NCI-H748 treated with DMSO at 0.1 percent for 48 hours (cell line): ENCODE results near the gene RFC4.
A peak's percentile ranks its signal among the peaks of the same experiment; 100 is the strongest.
"Not testable (repeated sequence)": the region's sequence is repeated elsewhere in the genome, so short reads cannot be mapped to it uniquely, and the experiment has no call there.

Experiments
- DNase-seq: peaks from one replicate; lab custom pipeline; 2025; lab: John Stamatoyannopoulos, UW

RFC4 gene

DNA sequence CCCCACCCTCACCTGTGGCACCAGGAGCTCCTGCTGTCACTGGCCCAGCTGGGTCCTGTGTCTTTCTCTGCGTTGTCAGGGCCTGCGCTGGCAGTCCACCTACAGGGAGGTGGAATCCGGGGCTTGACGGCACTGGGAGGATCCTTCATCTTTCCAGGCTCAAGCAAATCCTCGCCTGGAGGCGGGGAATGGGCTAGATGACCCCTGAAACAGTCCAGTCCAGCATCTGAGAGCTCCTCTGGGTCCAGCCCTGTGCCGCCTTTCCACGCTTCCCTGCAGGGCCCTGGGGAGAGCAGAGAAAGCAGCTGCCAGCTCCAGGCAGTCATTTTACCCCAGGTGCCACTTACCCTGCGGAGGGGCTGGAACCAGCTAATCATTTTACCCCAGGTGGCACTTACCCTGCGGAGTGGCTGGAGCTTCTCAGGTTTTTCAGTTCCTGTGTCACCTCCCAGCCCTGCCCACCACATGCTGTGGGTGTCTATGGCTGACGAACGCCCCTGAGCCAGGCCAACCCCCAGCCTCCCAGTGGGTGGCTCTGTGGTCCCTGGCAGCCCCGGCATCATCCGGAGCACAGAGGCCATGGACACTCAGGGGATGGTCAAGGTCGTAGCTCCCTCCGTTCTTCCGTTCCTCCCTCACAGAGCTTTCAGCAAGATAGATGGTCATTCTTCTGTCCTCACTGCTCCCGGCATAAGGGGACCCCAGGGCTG, 18.3 kb upstream of the RFC4 start:
- DNase-seq: no peak

- DNase-seq: no peak
Observed at GRCh38 chr3:186823386-186823785, 17.1 kb upstream of the RFC4 start.

DNA sequence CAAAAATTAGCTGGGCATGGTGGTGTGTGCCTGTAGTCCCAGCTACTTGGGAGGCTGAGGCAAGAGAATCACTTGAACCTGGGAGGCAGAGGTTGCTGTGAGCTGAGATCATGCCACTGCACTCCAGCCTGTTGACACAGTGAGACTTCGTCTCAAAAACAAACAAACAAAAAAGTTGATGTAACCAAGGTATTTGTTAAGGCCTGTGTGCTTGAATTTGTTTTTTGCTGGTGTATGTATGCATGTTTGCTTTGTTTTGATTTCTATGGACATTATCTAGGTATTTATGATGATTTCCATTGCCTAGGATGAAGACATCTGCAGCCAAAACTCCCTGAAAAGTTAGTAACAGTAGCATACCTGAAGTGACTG, 16.1 kb upstream of the RFC4 start:
- DNase-seq: not testable (repeated sequence)

GRCh38 chr3:186821429-186822387, 15.4 kb upstream of the RFC4 start:
- DNase-seq: peak; percentile 3

GRCh38 chr3:186818956-186819355, 12.7 kb upstream of the RFC4 start:
- no peak for DNase-seq

- DNase-seq: no peak
Observed at GRCh38 chr3:186818516-186818915, 12.2 kb upstream of the RFC4 start.

DNA sequence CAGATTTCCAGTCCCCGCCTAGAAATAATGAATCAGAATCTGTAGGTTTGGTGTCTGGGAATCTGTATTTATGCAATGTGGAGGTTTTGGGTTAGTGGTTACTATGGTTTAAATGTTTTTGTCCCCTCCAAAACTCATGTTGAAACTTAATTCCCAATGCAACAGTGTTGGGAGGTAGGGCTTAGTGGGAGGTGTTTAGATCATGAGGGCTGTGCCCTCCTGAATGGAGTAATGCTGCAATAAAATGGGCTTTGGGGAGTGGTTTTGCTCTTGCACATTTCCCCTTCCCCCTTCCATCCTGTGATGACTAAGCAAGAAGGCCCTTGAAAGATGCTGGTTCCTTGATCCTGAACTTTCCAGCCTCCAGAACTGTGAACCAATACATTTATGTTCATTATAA, 9.2 kb upstream of the RFC4 start:
- DNase-seq: no peak

- DNase-seq: no peak
Observed at GRCh38 chr3:186814100-186814499, 7.8 kb upstream of the RFC4 start.

GRCh38 chr3:186811313-186811712, 5.0 kb upstream of the RFC4 start:
- DNase-seq: not testable (repeated sequence)

DNA sequence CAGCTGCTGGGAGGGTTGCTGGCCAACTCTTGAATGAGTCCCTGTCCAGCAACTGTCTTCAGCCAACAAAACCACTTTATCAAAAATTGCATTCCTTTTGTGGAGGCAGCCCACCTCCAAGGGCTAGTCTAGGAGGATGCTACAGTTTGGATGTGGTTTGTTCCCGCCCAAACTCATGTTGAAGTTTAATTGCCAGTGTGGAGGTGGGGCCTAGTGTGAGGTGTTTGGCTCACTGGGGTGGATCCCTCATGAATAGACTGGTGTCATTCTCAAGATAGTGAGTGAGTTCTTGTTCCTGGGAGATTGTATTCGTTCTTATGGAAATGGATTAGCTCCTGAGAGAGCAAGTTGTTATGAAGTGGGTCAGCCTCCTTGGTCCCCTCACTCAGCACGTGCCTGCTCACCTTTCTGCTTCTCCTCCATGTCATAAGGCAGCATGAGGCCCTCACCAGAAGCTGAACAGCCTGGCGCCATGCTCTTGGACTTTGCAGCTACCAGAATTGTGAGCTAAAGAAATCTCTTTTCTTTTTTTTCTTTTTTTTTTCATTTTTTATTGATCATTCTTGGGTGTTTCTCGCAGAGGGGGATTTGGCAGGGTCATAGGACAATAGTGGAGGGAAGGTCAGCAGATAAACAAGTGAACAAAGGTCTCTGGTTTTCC, 4.2 kb upstream of the RFC4 start:
- DNase-seq: no peak

- no peak for DNase-seq
Observed at GRCh38 chr3:186807231-186807630, 949 bp upstream of the RFC4 start.

DNA sequence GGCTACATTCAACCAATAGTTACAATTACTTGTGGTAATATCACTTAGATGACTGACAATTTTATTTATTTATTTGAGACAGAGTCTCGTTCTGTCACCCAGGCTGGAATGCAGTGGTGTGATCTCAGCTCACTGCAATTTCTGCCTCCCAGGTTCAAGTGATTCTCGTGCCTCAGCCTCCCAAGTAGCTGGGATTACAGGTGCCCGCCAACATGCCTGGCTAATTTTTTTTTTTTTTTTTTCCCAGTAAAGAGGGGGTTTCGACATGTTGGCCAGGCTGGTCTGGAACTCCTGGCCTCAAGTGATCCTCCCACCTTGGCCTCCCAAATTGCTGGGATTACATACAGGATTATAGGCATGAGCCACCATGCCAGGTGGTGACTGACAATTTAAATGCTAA, 2.8 kb downstream of the RFC4 start:
- DNase-seq: not testable (repeated sequence)

GRCh38 chr3:186802701-186803100, 3.6 kb downstream of the RFC4 start:
- DNase-seq: no peak

DNA sequence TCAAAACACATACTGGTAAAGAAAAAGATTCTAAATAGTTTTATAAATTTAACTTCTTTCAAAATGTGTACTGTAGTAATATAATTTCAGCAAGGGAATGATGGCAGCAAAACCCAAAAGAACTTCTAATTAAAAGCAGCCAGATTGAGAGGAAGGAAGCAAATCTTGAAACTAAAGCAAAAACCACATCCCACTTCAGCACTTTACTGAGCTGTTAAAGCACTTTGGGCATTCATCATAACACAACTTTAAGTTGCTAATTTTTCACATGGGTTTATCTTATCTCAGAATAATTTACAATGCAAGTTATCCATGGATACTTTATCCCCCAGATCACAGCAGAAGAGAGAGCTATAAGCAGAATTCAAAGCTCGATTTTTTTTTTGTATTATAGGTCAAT, 6.0 kb downstream of the RFC4 start:
- no peak for DNase-seq

GRCh38 chr3:186798239-186798874, 7.9 kb downstream of the RFC4 start:
- DNase-seq: no peak

GRCh38 chr3:186790261-186790981, 15.9 kb downstream of the RFC4 start:
- no peak for DNase-seq

DNA sequence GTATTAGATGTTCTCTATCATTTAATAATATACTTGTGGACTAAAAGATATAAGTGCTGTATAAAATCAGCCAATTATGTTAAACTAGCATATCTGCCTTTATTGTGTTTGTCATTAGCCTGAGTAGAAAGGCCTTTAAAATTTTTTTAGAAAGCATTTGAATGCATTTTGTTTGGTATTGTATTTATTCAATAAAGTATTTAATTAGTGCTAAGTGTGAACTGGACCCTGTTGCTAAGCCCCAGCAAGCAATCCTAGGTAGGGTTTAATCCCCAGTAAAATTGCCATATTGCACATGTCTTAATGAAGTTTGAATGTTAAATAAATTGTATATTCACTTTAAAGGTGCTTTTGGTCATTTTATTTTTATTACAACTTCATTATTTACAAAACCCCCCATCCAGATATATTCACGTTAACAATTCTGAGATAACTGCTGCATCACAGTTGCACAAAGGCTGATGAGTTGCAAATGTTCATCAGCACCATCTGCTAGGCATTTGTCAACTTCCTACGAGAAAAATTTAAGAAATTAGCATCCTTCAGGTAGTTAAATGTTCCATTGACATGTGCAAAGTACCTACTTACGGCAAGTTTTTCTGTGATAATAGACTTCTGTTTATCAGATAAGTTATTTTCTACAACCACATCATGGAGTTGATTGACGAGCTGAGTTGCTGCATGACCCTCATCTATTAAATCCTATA, 16.6 kb downstream of the RFC4 start:
- DNase-seq: no peak

DNA sequence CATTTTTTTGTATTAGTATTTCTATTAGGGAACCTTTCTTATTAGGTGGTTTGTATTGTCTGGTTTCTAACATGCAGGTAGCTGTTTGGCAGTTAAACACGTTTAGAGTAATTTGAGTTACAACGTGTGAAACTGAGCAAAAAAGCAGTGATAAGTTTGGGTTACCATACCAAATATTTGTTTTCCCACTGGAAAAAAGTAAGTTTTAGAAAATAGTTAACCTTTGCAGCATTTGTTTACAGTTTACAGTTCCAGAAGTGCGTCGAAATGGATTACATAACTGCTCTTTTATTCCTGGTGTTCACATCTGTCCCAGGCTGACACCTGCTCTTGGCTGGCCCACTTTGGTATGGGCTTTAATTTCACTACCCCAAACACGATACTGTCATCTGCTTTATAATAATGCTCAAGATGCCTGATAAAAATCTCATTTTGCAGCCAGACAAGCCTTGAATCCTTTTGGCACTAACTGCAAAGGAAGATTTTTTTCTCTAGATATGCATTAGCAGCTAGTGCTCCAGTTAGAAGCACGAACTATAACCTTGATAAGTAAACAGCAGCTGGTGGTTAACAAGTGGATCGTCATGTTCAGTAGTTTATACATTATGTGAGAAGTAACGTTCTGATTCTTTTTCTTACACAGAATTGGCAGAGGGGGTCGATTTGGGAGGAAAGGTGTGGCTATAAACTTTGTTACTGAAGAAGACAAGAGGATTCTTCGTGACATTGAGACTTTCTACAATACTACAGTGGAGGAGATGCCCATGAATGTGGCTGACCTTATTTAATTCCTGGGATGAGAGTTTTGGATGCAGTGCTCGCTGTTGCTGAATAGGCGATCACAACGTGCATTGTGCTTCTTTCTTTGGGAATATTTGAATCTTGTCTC, 17.6 kb downstream of the RFC4 start:
- DNase-seq: no peak

DNA sequence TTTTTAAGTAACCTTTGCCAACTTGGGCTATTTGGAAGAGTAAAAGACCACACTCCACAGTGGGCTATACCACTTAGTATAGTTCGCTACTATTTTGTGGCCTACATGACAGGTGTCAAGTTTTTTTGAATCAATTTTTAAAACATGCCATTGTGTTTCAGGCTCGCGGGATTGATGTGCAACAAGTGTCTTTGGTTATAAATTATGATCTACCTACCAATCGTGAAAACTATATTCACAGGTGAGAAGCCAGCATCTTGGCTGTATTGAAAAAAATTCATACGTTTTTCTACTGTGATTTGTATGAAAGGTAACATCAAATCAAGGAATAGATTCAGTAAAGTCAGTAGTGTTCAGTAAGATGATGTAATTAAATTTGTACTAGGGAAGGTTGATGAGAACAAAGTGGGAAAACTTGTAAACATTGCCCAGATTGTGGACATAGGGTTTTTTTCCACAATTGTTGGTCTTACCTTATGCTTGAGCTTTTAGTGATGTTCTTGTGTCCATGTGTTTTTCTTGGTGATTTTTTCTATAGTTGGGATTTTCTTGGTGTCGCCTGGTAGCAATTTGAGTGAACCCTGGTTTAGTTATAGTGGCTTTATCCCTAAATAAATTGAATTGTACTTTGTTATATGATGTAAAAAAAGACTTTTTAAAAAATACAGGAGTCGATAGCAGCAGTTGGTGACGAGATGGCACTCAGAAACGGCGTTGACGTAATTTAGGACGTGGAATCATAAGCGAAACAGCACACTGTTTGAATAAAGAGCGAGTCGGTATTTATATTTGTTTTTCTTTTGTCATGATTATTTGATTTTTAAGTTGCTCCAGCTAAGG, 18.4 kb downstream of the RFC4 start:
- no peak for DNase-seq
